Erythroblast (primary cell): ENCODE data around the gene PSMB2.

ENCODE experiments used
- DNase-seq, 2 experiments: peaks; one replicate each; lab custom pipeline; 2025; lab: John Stamatoyannopoulos, UW
- GATA1 ChIP-seq: IDR thresholded peaks from 2 replicates; pipeline ENCODE4 v1.6.1; 2011; ENCODE audit warnings: low read depth, mild to moderate bottlenecking, control low read depth, low read length, moderate library complexity
- POLR2A ChIP-seq: IDR thresholded peaks from 2 replicates; pipeline ENCODE4 v1.6.1; 2011; ENCODE audit warnings: mild to moderate bottlenecking, low read length

PSMB2 gene

DNA sequence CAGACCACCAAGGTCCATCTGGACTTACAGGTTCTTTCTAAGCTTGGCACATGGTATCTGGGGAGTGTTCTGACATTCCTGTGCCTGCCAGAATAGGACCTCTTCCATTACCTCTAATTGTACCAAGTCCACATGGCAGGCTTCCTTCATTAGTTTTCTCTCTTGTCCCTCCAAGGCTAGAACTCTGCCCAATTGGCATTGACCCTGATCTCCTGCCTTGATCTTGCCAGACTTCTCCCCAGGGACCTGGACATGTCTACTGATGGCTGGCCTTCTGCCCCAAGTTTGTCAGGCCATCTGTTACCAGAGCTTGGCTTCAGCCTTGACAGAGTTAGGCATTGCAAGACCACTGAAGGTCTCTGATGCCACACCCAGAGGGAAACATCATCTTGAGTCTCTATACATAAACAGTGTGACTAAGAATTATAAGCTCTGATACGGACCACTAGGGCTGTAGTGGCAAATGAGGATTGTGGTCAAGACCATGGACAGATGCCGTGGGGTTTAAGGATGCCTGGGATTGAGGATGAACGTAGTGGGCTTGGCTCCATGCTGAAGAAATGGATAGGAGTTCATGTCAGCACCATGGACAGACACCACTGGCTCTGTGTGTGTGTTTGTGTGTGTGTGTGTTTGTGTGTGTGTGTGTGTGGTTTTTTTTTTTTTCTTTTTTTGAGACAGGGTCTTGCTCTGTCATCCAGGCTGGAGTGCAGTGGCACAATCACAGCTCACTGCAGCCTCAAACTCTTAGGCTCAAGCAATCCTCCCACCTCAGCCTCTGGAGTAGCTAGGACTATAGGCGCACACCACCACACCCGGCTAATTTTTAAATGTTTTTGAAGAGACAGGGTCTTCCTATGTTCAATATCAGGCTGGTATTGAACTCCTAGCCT lies 19.5 kb upstream of the PSMB2 start:
- DNase-seq = peak; percentile 19 to 43
- no peak for TF ChIP-seq GATA1
- no peak for TF ChIP-seq POLR2A

DNA sequence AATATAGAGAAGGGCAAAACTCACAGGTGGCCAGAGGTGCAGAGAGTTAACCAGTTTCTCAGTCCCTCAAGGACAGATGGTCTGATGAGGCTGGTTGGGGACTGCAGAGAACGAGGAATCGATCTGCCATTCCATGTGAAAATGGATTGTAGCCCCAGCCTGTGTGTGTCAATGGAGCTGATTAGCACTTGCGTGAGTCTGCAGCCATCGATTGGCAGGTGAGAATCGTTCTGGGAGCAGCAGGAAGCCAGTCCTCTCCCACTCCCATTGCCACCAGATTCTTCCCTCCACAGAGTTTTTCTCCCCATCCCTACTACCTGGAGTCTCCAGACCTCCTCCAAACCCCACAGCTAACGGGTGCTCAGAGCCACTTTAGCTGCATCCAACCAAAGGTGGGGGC lies 18.3 kb upstream of the PSMB2 start:
- TF ChIP-seq GATA1 = no peak
- no peak for TF ChIP-seq POLR2A
- DNase-seq = no peak

DNA sequence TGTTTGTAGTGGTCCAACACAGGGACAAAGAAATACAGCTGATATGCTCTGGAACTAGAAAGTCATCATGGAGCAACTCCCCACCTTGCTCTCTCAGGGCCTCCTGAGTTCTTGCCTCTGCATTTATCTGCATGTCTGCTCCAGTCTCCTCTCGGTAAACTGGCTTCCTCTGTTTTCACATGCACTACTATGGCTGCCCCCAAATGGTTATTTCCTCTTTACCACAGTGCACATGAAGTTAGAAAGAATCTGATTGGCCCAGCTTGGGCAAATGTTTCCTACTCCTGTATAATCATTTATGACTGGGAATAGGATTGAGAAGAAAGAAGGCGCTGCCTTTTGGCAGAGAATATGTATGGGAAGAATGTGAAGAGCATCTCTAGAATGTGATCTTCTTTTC lies 16.5 kb upstream of the PSMB2 start:
- no peak for DNase-seq
- TF ChIP-seq POLR2A (no peak), GATA1 (no peak)

DNA sequence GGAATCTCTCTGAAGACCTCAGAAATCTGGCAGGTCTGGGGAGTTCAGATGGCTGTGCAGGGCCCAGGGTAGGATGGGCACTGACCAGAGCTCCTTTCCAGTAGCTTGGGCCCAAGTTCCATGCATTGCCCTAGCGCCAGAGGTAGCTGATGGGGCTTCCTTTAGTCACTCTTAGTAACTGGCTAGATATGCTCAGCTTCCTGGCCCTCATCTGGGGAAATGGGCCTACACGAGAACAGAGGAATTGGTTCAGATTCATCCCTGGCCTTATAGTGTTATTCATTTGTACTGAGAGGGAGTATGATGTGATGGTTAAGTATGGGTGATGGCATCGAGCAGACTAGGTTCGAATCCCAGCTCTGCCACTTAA lies 15.5 kb upstream of the PSMB2 start:
- TF ChIP-seq POLR2A (no peak), GATA1 (no peak)
- no peak for DNase-seq

DNA sequence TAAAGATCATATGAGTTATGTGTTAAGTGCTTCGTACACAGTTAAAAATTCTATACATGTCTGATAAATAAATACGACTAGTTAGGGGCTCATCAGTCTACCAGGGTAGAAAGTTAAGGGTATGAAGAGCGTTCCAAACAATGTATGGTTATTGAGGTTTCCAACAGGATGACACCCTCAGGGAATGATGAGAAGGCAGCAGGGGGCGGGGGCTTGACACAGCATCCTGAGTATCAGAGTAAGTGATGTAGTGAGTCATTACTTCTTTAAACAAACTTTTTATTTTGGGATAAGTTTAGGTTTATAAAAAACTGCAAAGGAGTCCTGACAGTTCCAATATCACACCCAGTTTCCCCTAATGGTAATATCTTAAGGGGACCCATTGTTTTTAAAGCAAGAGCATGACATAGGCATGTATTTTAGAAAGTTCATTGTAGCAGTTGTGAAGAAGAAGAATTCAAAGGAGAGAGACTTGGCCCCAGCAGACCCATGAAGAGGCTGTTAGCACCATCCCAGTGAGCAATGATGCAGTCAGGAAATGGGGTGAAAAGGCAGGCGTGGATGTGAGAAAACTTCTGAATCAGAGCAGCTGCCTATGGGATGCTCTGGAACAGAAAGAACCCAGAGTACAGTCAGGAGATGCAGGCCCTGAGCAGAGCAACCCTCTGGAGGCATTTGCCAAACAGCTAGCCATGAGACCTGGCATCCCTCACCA lies 15.0 kb upstream of the PSMB2 start:
- no peak for DNase-seq
- no peak for TF ChIP-seq GATA1
- no peak for TF ChIP-seq POLR2A

DNA sequence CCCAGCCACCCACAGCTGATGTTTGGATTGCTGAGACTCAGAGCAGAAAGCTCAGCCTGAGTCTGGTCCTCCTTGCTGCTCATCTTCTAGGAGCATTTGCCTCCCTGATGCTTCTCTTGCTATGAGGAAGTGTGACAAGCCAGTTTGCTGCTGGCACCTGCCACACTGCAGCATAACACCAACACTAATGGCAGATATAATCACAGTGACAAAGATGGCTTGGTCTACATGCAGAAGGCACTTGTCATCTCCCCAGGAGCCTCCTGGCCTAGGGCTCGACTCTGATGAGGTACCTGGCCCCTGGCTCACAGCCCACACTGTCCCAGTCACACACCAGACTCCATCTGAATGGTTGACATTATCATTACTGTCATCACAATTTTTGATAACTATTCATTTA lies 13.9 kb upstream of the PSMB2 start:
- no peak for TF ChIP-seq GATA1
- TF ChIP-seq POLR2A = no peak
- no peak for DNase-seq

DNA sequence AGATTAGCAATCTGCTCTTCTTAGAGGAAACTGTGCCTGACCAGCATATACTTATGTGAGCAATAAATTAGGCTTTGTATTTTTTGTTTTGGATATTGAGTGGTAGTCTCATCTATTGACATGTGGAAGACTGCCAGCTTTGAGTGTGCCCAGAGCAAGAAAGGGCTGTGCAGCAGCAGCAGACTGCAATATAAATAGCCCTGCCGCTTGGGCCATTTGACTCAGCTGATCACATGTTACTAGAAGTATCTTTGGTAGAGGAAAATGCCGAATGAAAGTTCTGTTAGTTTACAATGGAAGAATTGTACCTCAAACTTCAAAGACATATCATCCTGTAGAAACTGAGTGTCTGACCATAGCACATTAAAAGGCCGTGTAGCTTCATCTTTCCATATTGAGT lies 9.1 kb upstream of the PSMB2 start:
- DNase-seq = no peak
- TF ChIP-seq POLR2A (no peak), GATA1 (no peak)

DNA sequence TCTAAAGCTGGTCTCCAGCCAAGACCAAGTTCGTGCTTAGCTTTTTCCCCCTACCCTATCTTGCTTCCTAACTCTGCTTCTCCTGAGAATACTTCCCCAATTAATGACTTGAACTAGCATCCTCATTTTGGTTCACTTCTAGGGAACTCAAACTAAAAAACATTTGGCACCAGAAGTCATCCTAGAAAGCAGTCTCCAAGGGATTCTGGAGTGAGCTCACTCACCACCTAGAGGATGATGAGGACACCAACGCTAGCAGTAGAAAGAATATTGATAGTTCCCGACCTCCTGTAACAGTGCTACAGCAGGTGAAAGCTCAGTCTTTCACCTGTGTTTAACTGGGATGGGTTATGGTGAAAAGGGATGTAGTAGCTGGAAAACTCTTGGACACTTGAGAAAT lies 4.7 kb upstream of the PSMB2 start:
- no peak for TF ChIP-seq POLR2A
- no peak for TF ChIP-seq GATA1
- peak in 1 of 2 experiments; percentile 5 for DNase-seq

DNA sequence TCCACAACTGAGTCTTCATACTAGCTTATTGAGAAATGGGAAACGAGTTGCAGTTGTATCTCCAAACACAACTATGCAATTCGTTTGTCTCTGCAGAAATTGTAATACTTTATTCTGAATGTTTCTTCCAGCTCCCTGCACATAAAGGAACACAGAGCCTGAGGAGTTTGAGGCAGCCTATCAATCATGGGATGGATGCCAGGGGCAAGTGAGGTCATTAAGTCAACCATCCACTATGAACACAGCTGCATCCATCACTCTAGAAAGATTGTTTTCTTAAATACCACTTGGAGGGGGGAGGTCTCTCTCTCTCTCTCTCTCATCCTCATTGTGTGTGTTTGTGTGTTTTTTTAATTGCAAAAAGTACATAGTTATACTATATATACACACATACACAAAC lies 2.9 kb upstream of the PSMB2 start:
- DNase-seq = no peak
- TF ChIP-seq GATA1 (no peak), POLR2A (no peak)

DNA sequence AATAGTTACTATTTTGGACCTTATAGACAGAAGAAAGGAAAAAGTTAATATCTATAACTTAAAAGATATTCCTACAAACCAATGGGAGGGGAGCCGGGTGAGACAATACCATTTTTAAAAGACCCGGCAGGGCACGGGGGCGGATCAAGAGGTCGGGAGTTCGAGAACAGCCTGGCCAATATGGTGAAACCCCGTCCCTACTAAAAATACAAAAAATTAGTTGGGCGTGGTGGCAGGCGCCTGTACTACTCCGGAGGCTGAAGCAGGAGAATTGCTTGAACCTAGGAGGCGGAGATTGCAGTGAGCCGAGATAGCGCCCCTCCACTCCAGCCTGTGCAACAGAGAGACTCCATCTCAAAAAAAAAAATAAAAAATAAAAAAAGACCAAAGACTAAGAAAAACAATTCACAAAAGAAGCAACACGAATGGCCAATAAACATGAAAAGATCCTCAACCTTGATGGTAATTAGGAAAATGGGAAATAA lies 1.2 kb upstream of the PSMB2 start:
- DNase-seq = peak; percentile 43 to 46
- TF ChIP-seq GATA1 (no peak), POLR2A (no peak)

DNA sequence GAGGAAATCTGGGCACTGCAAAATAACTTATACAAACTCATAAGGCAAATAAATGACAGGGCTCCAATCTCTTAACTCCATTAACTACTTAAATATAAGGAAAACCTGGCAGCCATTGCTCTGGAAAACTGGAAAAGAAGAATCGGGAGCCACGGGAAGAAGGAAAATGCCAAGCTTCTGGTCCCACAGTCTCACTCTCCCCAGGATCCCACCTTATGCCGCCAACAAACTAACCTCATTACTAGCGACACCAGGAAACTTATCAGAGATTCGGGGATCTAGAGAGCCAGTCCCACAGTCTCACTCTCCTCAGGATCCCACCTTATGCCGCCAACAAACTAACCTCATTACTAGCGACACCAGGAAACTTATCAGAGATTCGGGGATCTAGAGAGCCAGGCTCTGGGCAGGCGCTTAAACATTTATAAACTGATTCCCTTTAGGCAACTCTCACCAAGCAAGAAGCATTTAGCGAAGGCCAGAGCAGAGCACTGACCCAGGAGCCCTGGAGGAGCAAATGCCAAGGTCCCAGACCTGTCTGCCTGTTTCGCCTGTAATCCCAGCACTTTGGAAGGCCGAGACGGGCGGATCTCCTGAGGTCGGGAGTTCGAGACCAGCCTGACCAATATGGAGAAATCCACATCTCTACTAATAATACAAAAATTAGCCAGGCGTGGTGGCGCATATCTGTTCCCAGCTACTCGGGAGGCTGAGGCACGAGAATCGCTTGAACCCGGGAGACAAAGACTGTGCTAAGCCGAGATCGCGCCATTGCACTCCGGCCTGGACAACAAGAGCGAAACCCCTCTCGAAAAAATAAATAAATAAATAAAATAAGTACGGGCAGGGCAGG lies 720 bp downstream of the PSMB2 start:
- DNase-seq = peak; percentile 55 to 66

DNA sequence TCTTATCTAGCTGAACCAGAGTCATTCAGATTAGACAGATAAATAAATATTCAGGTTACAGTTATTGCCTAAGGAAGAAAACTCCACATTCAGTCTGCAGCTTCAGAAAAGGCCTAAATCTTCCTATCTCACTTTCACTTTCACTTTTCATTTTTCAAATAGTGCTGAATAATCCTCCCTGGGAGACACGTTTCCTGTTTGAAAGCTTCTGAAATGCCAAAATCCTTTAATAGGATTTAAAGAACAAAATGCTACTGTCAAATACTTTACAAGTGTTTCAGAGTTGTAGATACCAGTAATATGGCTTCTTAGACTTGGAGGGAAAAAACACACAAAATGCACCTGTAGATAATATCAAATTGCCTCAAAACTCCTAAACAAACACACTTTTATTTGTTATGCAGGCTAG lies 3.9 kb downstream of the PSMB2 start:
- TF ChIP-seq GATA1 = no peak
- no peak for TF ChIP-seq POLR2A
- peak; percentile 77 to 81 for DNase-seq

More for the DNA sequence above, 720 bp downstream of the PSMB2 start:
- TF ChIP-seq GATA1 = no peak
- no peak for TF ChIP-seq POLR2A

DNA sequence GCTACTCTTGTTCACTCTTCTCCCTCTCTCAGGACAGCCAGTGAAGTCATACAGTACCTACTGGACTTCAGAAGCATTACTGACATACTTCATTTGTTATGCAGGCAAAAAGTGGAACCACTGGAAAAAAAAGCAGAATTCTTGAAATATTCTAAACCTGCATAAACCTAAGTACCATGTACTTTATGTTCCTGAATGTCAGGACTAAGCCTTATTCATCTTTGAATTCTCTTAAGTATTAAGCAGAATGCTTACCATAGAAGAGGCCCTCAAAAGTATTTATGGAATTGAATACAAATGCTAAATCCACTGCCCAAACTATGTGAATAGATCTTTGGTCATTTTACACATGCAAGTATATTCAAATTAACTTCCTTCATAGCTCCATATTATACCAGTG lies 7.8 kb downstream of the PSMB2 start:
- TF ChIP-seq POLR2A = no peak
- no peak for TF ChIP-seq GATA1
- DNase-seq = no peak
